H9 (cell line): Measurements from ENCODE around the gene TRIM9. TPM values are rescaled to one million over a fixed set of nuclear protein-coding genes. Genes with fewer than 3 reads are reported as not detected.

Source experiments
- DNase-seq: peaks from one replicate; pipeline ENCODE4 v3.0.0-alpha.2; 2017
- H2AFZ ChIP-seq: one replicate; pipeline ENCODE4 v1.6.1; 2013; ENCODE audit warnings: mild to moderate bottlenecking, low read length, control low read depth, moderate library complexity
- H2AK5ac ChIP-seq: 2 replicates; pipeline ENCODE4 v1.6.1; 2013; ENCODE audit warnings: low read length, control low read depth, mixed read lengths; ENCODE audit not compliant: insufficient read length
- H2BK120ac ChIP-seq: one replicate; pipeline ENCODE4 v1.6.1; 2013; ENCODE audit warnings: low read depth, mild to moderate bottlenecking, low read length, control low read depth, inconsistent platforms; ENCODE audit not compliant: poor library complexity, severe bottlenecking
- H2BK12ac ChIP-seq: 2 replicates; pipeline ENCODE4 v1.6.1; 2013; ENCODE audit warnings: low read length, control low read depth, mixed read lengths, low read depth; ENCODE audit not compliant: insufficient read length
- H2BK15ac ChIP-seq: 2 replicates; pipeline ENCODE4 v1.6.1; 2013; ENCODE audit warnings: low read depth, low read length, control low read depth
- H2BK20ac ChIP-seq: one replicate; pipeline ENCODE4 v1.6.1; 2013; ENCODE audit warnings: low read depth, mild to moderate bottlenecking, low read length, control low read depth, inconsistent platforms; ENCODE audit not compliant: poor library complexity, severe bottlenecking
- H2BK5ac ChIP-seq: 2 replicates; pipeline ENCODE4 v1.6.1; 2013; ENCODE audit warnings: low read length, control low read depth, mixed read lengths; ENCODE audit not compliant: insufficient read length
- H3K14ac ChIP-seq: 2 replicates; pipeline ENCODE4 v1.6.1; 2013; ENCODE audit warnings: low read length, control low read depth; ENCODE audit not compliant: insufficient read depth
- H3K18ac ChIP-seq: 2 replicates; pipeline ENCODE4 v1.6.1; 2013; ENCODE audit warnings: low read depth, mild to moderate bottlenecking, mixed read lengths, low read length, control low read depth; ENCODE audit not compliant: insufficient read length
- H3K23ac ChIP-seq: 2 replicates; pipeline ENCODE4 v1.6.1; 2013; ENCODE audit warnings: low read length, control low read depth, mixed read lengths, low read depth; ENCODE audit not compliant: insufficient read length
- H3K23me2 ChIP-seq: 2 replicates; pipeline ENCODE4 v1.6.1; 2013; ENCODE audit warnings: low read depth, mild to moderate bottlenecking, mixed read lengths, low read length, control low read depth; ENCODE audit not compliant: insufficient read length, poor library complexity, severe bottlenecking
- H3K27ac ChIP-seq: 2 replicates; pipeline ENCODE4 v1.5.1; 2013; ENCODE audit warnings: low read length, control low read depth, mixed read lengths, low read depth; ENCODE audit not compliant: insufficient read length
- H3K27me3 ChIP-seq: 2 replicates; pipeline ENCODE4 v1.6.1; 2013; ENCODE audit warnings: low read length, control low read depth, inconsistent platforms; ENCODE audit not compliant: insufficient read depth
- H3K4ac ChIP-seq: 2 replicates; pipeline ENCODE4 v1.6.1; 2013; ENCODE audit warnings: low read depth, mild to moderate bottlenecking, control low read depth, inconsistent platforms, low read length, moderate library complexity
- H3K4me1 ChIP-seq: 2 replicates; pipeline ENCODE4 v1.6.1; 2013; ENCODE audit warnings: low read length, control low read depth, inconsistent platforms; ENCODE audit not compliant: insufficient read depth
- H3K4me2 ChIP-seq: 2 replicates; pipeline ENCODE4 v1.6.1; 2013; ENCODE audit warnings: low read length, control low read depth, mixed read lengths; ENCODE audit not compliant: insufficient read length, insufficient read depth
- H3K56ac ChIP-seq: 2 replicates; pipeline ENCODE4 v1.6.1; 2013; ENCODE audit warnings: low read depth, mild to moderate bottlenecking, mixed read lengths, low read length, control low read depth; ENCODE audit not compliant: insufficient read length
- H3K79me1 ChIP-seq: 2 replicates; pipeline ENCODE4 v1.6.1; 2013; ENCODE audit warnings: low read depth, mild to moderate bottlenecking, moderate library complexity, low read length, control low read depth, inconsistent platforms; ENCODE audit not compliant: insufficient read depth, poor library complexity, severe bottlenecking
- H3K79me2 ChIP-seq: 2 replicates; pipeline ENCODE4 v1.6.1; 2013; ENCODE audit warnings: low read length, control low read depth, inconsistent platforms; ENCODE audit not compliant: insufficient read depth
- H3K9ac ChIP-seq: 2 replicates; pipeline ENCODE4 v1.6.1; 2013; ENCODE audit warnings: low read length, control low read depth, mixed read lengths; ENCODE audit not compliant: insufficient read length; ENCODE audit errors: extremely low read depth
- H3K9me3 ChIP-seq: one replicate; pipeline ENCODE4 v1.6.1; 2013; ENCODE audit warnings: low read depth, low read length, inconsistent platforms; ENCODE audit not compliant: control insufficient read depth
- H3T11ph ChIP-seq: one replicate; pipeline ENCODE4 v1.6.1; 2013; ENCODE audit warnings: mild to moderate bottlenecking, low read length, control low read depth, inconsistent platforms
- H4K20me1 ChIP-seq: one replicate; pipeline ENCODE4 v1.6.1; 2013; ENCODE audit not compliant: control insufficient read depth, insufficient read length, insufficient read depth
- H4K5ac ChIP-seq: 2 replicates; pipeline ENCODE4 v1.6.1; 2013; ENCODE audit warnings: low read depth, mild to moderate bottlenecking, mixed read lengths, low read length, control low read depth; ENCODE audit not compliant: insufficient read length
- H4K8ac ChIP-seq: replicated peaks from 2 replicates; pipeline ENCODE4 v1.6.1; 2013; ENCODE audit warnings: low read length, control low read depth, mixed read lengths, low read depth; ENCODE audit not compliant: insufficient read length
- H4K91ac ChIP-seq: 2 replicates; pipeline ENCODE4 v1.6.1; 2013; ENCODE audit warnings: low read depth, mild to moderate bottlenecking, moderate library complexity, mixed read lengths, low read length, control low read depth; ENCODE audit not compliant: insufficient read length
- H3K27ac Mint-ChIP-seq, 3 experiments: 2 replicates in 2 of 3; 3 replicates in 1 of 3; pipeline ENCODE4 v1.8.0; 2020 to 2021; ENCODE audit warnings: mixed read lengths in 3 of 3, mild to moderate bottlenecking in 1 of 3, moderate library complexity in 1 of 3
- H3K27me3 Mint-ChIP-seq: 2 replicates; pipeline ENCODE4 v1.8.0; 2021; ENCODE audit warnings: low read depth, mild to moderate bottlenecking, moderate library complexity, mixed read lengths
- H3K36me3 Mint-ChIP-seq, 3 experiments: 2 replicates in 2 of 3; 3 replicates in 1 of 3; pipeline ENCODE4 v1.8.0; 2020 to 2021; ENCODE audit warnings: low read depth in 3 of 3, mixed read lengths in 3 of 3; ENCODE audit not compliant: insufficient read depth in 1 of 3
- H3K4me1 Mint-ChIP-seq, 2 experiments: 2 replicates each; pipeline ENCODE4 v1.8.0; 2020; ENCODE audit warnings: mixed read lengths in 2 of 2
- H3K4me3 Mint-ChIP-seq, 2 experiments: 2 replicates in 1 of 2; 3 replicates in 1 of 2; pipeline ENCODE4 v1.8.0; 2020 to 2021; ENCODE audit warnings: mild to moderate bottlenecking in 2 of 2, mixed read lengths in 2 of 2, moderate library complexity in 1 of 2
- H3K9me3 Mint-ChIP-seq, 2 experiments: 2 replicates in 1 of 2; 3 replicates in 1 of 2; pipeline ENCODE4 v1.8.0; 2020; ENCODE audit warnings: mild to moderate bottlenecking in 2 of 2, mixed read lengths in 2 of 2, moderate library complexity in 1 of 2
- WGBS: extraction: QIAGEN DNeasy Blood & Tissue Kit; methylation state at CpG from one replicate; pipeline ENCODE4 v1.1.7; 2013; ENCODE audit warnings: missing lambda C conversion rate, low lambda C conversion rate, mixed read lengths; ENCODE audit not compliant: insufficient read length; ENCODE audit errors: extremely low coverage; 5-methylcytosine and 5-hydroxymethylcytosine counted together
- total RNA-seq: library from RNA; stranded (reverse); gene quantifications from 2 replicates; pipeline ENCODE4 v1.2.1, GENCODE V29; 2021
- TF ChIP-seq, protein P1 (sequence below): fragments of 200-600 bp; sonication (generic); conservative IDR thresholded peaks from 3 replicates; pipeline ENCODE4 v1.8.0; 2021; ENCODE audit warnings: antibody characterized with exemption, mild to moderate bottlenecking

TRIM9 gene
- total RNA-seq, 1 experiment from 2014 or later: 0.98 TPM

DNA sequence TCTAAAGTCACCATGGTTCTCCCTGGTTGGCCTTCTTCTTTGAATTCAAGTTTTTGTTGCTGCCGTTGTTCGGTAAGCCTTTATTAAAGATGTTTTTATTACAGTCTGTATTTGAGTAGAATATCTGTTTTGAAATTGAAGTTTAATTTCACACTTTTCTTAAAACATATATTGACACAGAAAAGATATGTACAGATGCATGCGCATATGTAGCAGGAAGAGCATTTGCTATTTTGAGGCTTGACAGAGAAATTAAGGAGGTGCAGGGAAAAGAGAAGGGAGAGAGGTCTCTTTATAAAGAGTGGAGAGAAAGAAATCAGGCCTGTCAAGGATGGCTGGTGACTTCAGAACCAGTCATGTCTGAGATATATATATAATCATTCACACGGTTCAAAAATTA, 46.0 kb upstream of the TRIM9 start:
- Mint-ChIP-seq H3K9me3 (peaks cover 23 to 24% of the 10 kb centered on the region in 2 experiments), H3K27ac (no peak overlapping the region; a peak in 1 of 7 replicates), H3K4me1 (peaks cover 28 to 29% of the 10 kb centered on the region in 2 experiments), H3K4me3 (no peak overlapping the region), H3K27me3 (no peaks in the 10 kb centered on the region), H3K36me3 (peaks cover 5 to 29% (median 7%) of the 10 kb centered on the region in 3 experiments; a peak in 6 of 7 replicates)
- Histone ChIP-seq H3K79me1 (no peaks in the 10 kb centered on the region), H3K4me1 (no peaks in the 10 kb centered on the region), H3K56ac (no peak overlapping the region), H4K5ac (no peak overlapping the region), H4K20me1 (no peaks in the 10 kb centered on the region), H4K91ac (no peak overlapping the region), H2BK120ac (no peak overlapping the region), H2AFZ (no peak overlapping the region), H2AK5ac (no peak overlapping the region), H3K27me3 (no peaks in the 10 kb centered on the region), H3K27ac (no peak overlapping the region), H3K23me2 (no peaks in the 10 kb centered on the region), H3K79me2 (no peaks in the 10 kb centered on the region), H3K9ac (no peak overlapping the region), H3K4ac (no peak overlapping the region), H2BK12ac (no peak overlapping the region), H3K9me3 (no peaks in the 10 kb centered on the region), H4K8ac (no peak overlapping the region), H3T11ph (no peak overlapping the region), H3K23ac (no peak overlapping the region), H2BK20ac (no peak overlapping the region), H2BK15ac (no peak overlapping the region), H3K18ac (no peak overlapping the region), H2BK5ac (no peak overlapping the region), H3K4me2 (no peak overlapping the region), H3K14ac (no peak overlapping the region)
- TF ChIP-seq, protein P1, sequence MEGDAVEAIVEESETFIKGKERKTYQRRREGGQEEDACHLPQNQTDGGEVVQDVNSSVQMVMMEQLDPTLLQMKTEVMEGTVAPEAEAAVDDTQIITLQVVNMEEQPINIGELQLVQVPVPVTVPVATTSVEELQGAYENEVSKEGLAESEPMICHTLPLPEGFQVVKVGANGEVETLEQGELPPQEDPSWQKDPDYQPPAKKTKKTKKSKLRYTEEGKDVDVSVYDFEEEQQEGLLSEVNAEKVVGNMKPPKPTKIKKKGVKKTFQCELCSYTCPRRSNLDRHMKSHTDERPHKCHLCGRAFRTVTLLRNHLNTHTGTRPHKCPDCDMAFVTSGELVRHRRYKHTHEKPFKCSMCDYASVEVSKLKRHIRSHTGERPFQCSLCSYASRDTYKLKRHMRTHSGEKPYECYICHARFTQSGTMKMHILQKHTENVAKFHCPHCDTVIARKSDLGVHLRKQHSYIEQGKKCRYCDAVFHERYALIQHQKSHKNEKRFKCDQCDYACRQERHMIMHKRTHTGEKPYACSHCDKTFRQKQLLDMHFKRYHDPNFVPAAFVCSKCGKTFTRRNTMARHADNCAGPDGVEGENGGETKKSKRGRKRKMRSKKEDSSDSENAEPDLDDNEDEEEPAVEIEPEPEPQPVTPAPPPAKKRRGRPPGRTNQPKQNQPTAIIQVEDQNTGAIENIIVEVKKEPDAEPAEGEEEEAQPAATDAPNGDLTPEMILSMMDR: no peak
- WGBS: no CpG with 5 or more reads among the region's 4 CpGs
- no peak for DNase-seq
